Gastroesophageal sphincter (tissue), 4 donors: ENCODE data around the gene GRAMD4. TPM values are rescaled to one million over a fixed set of nuclear protein-coding genes. Genes with fewer than 3 reads are reported as not detected.

Source experiments
- ATAC-seq: fragments of 150-250 bp; one replicate; pipeline ENCODE4 v1.9.1; 2016; ENCODE audit warnings: mild to moderate bottlenecking, moderate library complexity
- H3K27ac ChIP-seq, 4 donors: fragments of 200-600 bp; sonication (generic) in 3 of 4; 1 replicate in 3 of 4; 2 replicates in 1 of 4; pipeline ENCODE4 v1.5.1; 2016 to 2019
- H3K27me3 ChIP-seq: fragments of 200-600 bp; sonication (generic); one replicate; pipeline ENCODE4 v1.5.1; 2019
- H3K36me3 ChIP-seq, 2 donors: fragments of 200-600 bp; sonication (generic); one replicate each; pipeline ENCODE4 v1.5.1; 2019; ENCODE audit warnings: control low read depth in 1 of 2
- H3K4me1 ChIP-seq, 3 donors: fragments of 200-600 bp; sonication (generic); 1 replicate in 2 of 3; 2 replicates in 1 of 3; pipeline ENCODE4 v1.5.1; 2016 to 2019; ENCODE audit warnings: control low read depth in 2 of 3
- H3K4me3 ChIP-seq, 2 donors: fragments of 200-600 bp; sonication (generic); one replicate each; pipeline ENCODE4 v1.5.1; 2019; ENCODE audit warnings: mild to moderate bottlenecking in 1 of 2, moderate library complexity in 1 of 2
- H3K9me3 ChIP-seq, 3 donors: fragments of 200-600 bp; sonication (generic); one replicate each; pipeline ENCODE4 v1.5.1; 2017 to 2019; ENCODE audit warnings: control low read depth in 2 of 3
- CTCF ChIP-seq, 4 experiments: fragments of 200-600 bp in 2 of 4; fragments of 450-650 bp in 2 of 4; sonication (generic) in 1 of 4; IDR thresholded peaks; one replicate each; pipeline ENCODE4 v1.5.1; 2017 to 2019; ENCODE audit warnings: antibody characterized with exemption in 4 of 4, mild to moderate bottlenecking in 2 of 4, moderate library complexity in 2 of 4
- EP300 ChIP-seq: sonication (generic); formaldehyde crosslinking; IDR thresholded peaks from one replicate; pipeline ENCODE4 v1.6.1; 2017; ENCODE audit warnings: antibody characterized with exemption, mild to moderate bottlenecking
- POLR2A ChIP-seq, 2 donors: fragments of 450-650 bp; IDR thresholded peaks; one replicate each; pipeline ENCODE4 v1.6.1; 2017; ENCODE audit warnings: antibody characterized with exemption in 2 of 2, mild to moderate bottlenecking in 2 of 2, moderate library complexity in 1 of 2
- POLR2AphosphoS5 ChIP-seq: sonication (generic); formaldehyde crosslinking; IDR thresholded peaks from one replicate; pipeline ENCODE4 v1.6.1; 2017; ENCODE audit warnings: antibody characterized with exemption
- whole genome bisulfite sequencing, 2 donors: methylation state at CpG; one replicate each; pipeline ENCODE4 v1.1.5; 2018; ENCODE audit warnings: low coverage in 1 of 2; 5-methylcytosine and 5-hydroxymethylcytosine counted together
- total RNA-seq, 4 donors: library from RNA; depleted of rRNA; stranded (reverse); fragments of >200 nt; gene quantifications; one replicate each; pipeline ENCODE4 v1.1.0, GENCODE V29; 2016

GRAMD4 gene
- total RNA-seq, 4 donors from 2014 or later, result 10.8 to 53.3 (median 33.2) TPM

GRCh38 chr22:46659791-46660186 lies 39.6 kb downstream of the GRAMD4 start:
- Histone ChIP-seq H3K4me3 (no peak overlapping the region), H3K27me3 (no peaks in the 10 kb centered on the region), H3K27ac (no peak overlapping the region), H3K4me1 (peaks cover 0 to 7% (median 0%) of the 10 kb centered on the region in 3 donors), H3K9me3 (no peaks in the 10 kb centered on the region), H3K36me3 (peaks cover 0 to 49% of the 10 kb centered on the region in 2 donors)
- WGBS, 2 donors, result no CpG with 5 or more reads among the region's 12 CpGs
- no peak for ATAC-seq
- no peak for TF ChIP-seq CTCF (IDR thresholded peaks at IDR 0.05)
- TF ChIP-seq EP300, result no peak
- no peak for TF ChIP-seq POLR2AphosphoS5
- no peak for TF ChIP-seq POLR2A (IDR thresholded peaks at IDR 0.05)

- Histone ChIP-seq H3K9me3 (no peaks in the 10 kb centered on the region), H3K27me3 (no peaks in the 10 kb centered on the region), H3K4me3 (no peak overlapping the region), H3K4me1 (peaks cover 0 to 7% (median 0%) of the 10 kb centered on the region in 3 donors), H3K27ac (no peak overlapping the region), H3K36me3 (peaks cover 0 to 58% of the 10 kb centered on the region in 2 donors)
- no peak for ATAC-seq
- WGBS, 2 donors, result 38 to 82% methylated on average over 3 to 4 of the region's 11 CpGs
- TF ChIP-seq POLR2A (IDR thresholded peaks at IDR 0.05) (no peak), CTCF (IDR thresholded peaks at IDR 0.05) (no peak), EP300 (no peak), POLR2AphosphoS5 (no peak)
Measured at GRCh38 chr22:46660604-46661201, 40.5 kb downstream of the GRAMD4 start.

GRCh38 chr22:46661221-46661851 lies 41.1 kb downstream of the GRAMD4 start:
- no peak overlapping the region for H3K27ac ChIP-seq
- WGBS, 2 donors, result 82 to 90% methylated on average over 5 to 10 of the region's 22 CpGs
- ATAC-seq, result no peak
- H3K4me3 ChIP-seq, result no peak overlapping the region
- peaks cover 0 to 7% (median 0%) of the 10 kb centered on the region in 3 donors for H3K4me1 ChIP-seq
- peaks cover 0 to 64% of the 10 kb centered on the region in 2 donors for H3K36me3 ChIP-seq
- H3K27me3 ChIP-seq, result no peaks in the 10 kb centered on the region
- TF ChIP-seq EP300 (no peak), POLR2AphosphoS5 (no peak), POLR2A (IDR thresholded peaks at IDR 0.05) (no peak), CTCF (IDR thresholded peaks at IDR 0.05) (no peak)
- no peaks in the 10 kb centered on the region for H3K9me3 ChIP-seq

- H3K36me3 ChIP-seq, result peaks cover 0 to 73% of the 10 kb centered on the region in 2 donors
- no peak overlapping the region for H3K4me3 ChIP-seq
- TF ChIP-seq CTCF (IDR thresholded peaks at IDR 0.05) (no peak), POLR2A (IDR thresholded peaks at IDR 0.05) (no peak), POLR2AphosphoS5 (no peak), EP300 (no peak)
- H3K4me1 ChIP-seq, result peaks cover 0 to 7% (median 0%) of the 10 kb centered on the region in 3 donors
- no peaks in the 10 kb centered on the region for H3K9me3 ChIP-seq
- WGBS, 2 donors, result no CpG with 5 or more reads among the region's 15 CpGs
- no peak overlapping the region for H3K27ac ChIP-seq
- no peaks in the 10 kb centered on the region for H3K27me3 ChIP-seq
- ATAC-seq, result no peak
Measured at GRCh38 chr22:46662226-46662625, 42.0 kb downstream of the GRAMD4 start.

- Histone ChIP-seq H3K9me3 (no peaks in the 10 kb centered on the region), H3K27me3 (no peaks in the 10 kb centered on the region), H3K27ac (no peak overlapping the region), H3K4me1 (peaks cover 0 to 7% (median 0%) of the 10 kb centered on the region in 3 donors), H3K36me3 (peaks cover 0 to 80% of the 10 kb centered on the region in 2 donors), H3K4me3 (no peak overlapping the region)
- 40 to 93% methylated on average over 1 to 3 of the region's 26 CpGs for WGBS, 2 donors
- no peak for TF ChIP-seq POLR2AphosphoS5
- TF ChIP-seq EP300, result no peak
- TF ChIP-seq CTCF (IDR thresholded peaks at IDR 0.05), result no peak
- peak in 1 of 2 donors; percentile 2 for TF ChIP-seq POLR2A (IDR thresholded peaks at IDR 0.05)
- ATAC-seq, result no peak
Measured at GRCh38 chr22:46663001-46663400, 42.8 kb downstream of the GRAMD4 start.
